WERI-Rb-1 (cell line): ENCODE results near the gene SMIM29.

Experiments
- DNase-seq: peaks from one replicate; pipeline ENCODE4 v3.0.0-alpha.2; 2020
- H3K27ac ChIP-seq: fragments of 250-450 bp; sonication (Bioruptor Pico); 2 replicates; pipeline ENCODE4 v1.5.1; 2020; ENCODE audit warnings: mild to moderate bottlenecking, moderate library complexity
- H3K27me3 ChIP-seq: fragments of 250-450 bp; sonication (Bioruptor Pico); 2 replicates; pipeline ENCODE4 v1.5.1; 2021; ENCODE audit warnings: mild to moderate bottlenecking, low read depth, moderate library complexity; ENCODE audit not compliant: insufficient read depth, severe bottlenecking
- H3K36me3 ChIP-seq: fragments of 250-450 bp; sonication (Bioruptor Pico); 2 replicates; pipeline ENCODE4 v1.5.1; 2020; ENCODE audit warnings: mild to moderate bottlenecking, moderate library complexity
- H3K4me3 ChIP-seq: 2 replicates; pipeline ENCODE4 v1.5.1; 2011; ENCODE audit warnings: low read depth, mild to moderate bottlenecking, control low read depth, low read length
- H3K9me3 ChIP-seq: fragments of 250-450 bp; sonication (Bioruptor Pico); 2 replicates; pipeline ENCODE4 v1.5.1; 2021; ENCODE audit warnings: mild to moderate bottlenecking, moderate library complexity; ENCODE audit not compliant: severe bottlenecking
- TF ChIP-seq, protein P1 (sequence below): IDR thresholded peaks from 2 replicates; pipeline ENCODE4 v1.5.1; 2011; ENCODE audit warnings: low read depth, mild to moderate bottlenecking, control low read depth, inconsistent platforms, low read length

SMIM29 gene

DNA sequence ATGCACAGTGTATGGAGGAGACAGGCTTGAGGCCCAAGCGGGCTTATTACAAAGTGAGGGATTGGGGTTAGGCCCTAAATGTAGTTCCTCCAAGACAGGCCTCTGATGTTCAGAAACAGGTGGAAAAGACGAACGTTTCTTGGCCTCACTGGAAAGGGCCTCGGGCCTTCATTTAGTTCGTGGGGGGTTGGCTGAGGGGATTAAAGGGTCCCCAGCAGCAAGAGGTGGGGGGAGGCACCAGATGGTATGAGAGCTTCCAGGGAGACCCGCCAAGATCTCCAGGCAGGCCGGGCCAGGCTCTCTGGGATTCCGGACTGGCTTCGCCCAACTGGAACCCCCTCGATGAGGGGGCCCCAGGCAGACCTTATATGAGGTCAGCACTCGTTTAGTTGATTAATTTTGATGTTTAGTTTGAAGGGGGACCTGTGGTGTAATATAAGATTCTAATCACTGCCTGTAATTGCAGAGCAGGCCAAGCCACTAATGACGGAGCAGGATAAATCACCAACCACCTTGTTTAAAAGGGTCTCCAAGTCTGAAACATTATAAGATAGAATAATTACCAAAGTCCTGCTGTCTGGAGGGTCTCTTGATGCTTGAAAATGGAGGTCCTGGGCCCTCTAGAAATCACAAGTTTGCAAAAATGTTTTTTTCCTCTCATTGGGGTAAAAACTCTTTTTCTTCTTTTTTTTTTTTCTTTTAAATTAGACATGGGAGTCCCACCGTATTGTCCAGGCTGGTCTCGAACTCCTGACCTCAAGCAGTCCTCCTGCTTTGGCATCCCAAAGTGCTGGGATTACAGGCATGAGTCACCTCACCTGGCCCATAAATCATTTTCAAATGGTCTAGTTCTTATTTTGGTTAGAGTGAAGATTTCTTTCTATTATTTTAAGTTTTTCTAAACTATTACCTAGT, 10.0 kb downstream of the SMIM29 start:
- H3K9me3 ChIP-seq = no peaks in the 10 kb centered on the region
- no peaks in the 10 kb centered on the region for H3K27me3 ChIP-seq
- H3K36me3 ChIP-seq = peaks cover 62% of the 10 kb centered on the region
- H3K4me3 ChIP-seq = peak overlapping the region; percentile 95
- TF ChIP-seq, protein P1, sequence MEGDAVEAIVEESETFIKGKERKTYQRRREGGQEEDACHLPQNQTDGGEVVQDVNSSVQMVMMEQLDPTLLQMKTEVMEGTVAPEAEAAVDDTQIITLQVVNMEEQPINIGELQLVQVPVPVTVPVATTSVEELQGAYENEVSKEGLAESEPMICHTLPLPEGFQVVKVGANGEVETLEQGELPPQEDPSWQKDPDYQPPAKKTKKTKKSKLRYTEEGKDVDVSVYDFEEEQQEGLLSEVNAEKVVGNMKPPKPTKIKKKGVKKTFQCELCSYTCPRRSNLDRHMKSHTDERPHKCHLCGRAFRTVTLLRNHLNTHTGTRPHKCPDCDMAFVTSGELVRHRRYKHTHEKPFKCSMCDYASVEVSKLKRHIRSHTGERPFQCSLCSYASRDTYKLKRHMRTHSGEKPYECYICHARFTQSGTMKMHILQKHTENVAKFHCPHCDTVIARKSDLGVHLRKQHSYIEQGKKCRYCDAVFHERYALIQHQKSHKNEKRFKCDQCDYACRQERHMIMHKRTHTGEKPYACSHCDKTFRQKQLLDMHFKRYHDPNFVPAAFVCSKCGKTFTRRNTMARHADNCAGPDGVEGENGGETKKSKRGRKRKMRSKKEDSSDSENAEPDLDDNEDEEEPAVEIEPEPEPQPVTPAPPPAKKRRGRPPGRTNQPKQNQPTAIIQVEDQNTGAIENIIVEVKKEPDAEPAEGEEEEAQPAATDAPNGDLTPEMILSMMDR = no peak
- peak; percentile 91 for DNase-seq
- H3K27ac ChIP-seq = peak overlapping the region; percentile 99

DNA sequence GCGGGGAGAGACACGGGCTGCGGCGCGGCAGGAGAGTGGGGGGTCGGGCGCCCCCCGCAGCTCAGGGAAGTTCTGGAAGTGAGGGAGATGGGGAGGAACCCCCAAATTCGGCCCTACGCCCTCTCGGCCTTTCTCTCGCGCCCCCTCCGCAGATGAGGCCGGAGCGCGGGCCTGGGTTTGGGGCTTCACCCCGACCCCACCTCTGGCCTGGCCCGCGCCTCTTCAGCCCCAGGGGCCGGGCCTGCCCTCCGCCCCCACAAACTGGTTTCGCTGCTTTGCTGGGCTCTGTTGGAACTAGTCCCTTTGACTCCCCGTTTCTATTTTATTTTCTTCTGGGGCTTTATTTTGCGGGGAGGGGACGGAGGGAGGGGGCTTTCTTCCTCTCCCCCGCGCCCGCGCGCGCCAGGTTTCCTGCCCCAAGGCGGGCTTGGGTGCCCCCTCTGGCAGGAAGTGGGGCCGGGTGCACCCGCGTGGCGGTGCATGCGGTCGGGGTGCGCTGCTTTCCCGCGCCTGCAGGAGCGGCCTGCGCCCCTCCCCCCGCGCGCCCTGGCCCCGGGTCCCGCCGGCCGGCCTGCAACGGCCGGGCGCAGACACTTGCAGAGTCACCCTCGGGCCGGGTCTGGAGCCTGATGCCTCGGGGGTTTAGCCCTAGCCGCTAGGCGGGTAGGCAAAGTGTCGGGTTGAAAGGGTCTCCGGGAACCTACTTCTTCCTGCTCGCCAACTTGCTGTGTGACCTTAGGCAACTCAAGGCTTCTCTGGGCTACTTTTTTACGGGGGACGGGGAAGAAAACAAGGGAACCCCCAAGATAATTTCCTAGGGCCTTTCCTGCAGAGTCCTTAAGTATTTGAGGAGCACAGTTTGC, 10.9 kb downstream of the SMIM29 start:
- DNase-seq = peak; percentile 90
- peaks cover 53% of the 10 kb centered on the region for H3K36me3 ChIP-seq

DNA sequence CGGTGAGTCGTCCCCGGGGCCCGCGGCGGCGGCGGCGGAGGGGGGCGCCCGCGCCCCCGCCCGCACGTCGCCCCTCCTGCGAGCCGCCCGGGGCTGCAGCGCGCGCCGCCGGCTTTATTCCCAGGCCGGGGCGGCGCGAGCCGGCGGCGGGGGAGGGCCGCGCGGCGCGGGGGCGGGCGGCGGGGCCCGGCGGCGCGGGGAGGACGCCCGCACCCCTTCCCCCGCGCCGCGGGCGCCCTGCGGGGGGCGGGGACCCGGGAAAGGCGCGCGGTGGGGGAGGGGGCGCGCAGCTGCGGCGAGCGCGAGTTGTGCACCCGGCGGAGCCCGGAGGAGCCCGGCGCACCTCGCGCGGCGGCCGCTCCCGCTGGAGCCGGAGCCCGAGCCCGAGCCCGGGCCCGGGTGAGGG, 11.5 kb downstream of the SMIM29 start:
- Histone ChIP-seq H3K9me3 (no peaks in the 10 kb centered on the region), H3K27ac (peak overlapping the region; percentile 99), H3K4me3 (peak overlapping the region; percentile 95), H3K36me3 (peaks cover 46% of the 10 kb centered on the region), H3K27me3 (no peaks in the 10 kb centered on the region)
- DNase-seq = peak; percentile 42
- TF ChIP-seq, protein P1 = no peak

More for the DNA sequence above, 10.9 kb downstream of the SMIM29 start:
- no peaks in the 10 kb centered on the region for H3K27me3 ChIP-seq
- H3K9me3 ChIP-seq = no peaks in the 10 kb centered on the region
- H3K27ac ChIP-seq = peak overlapping the region; percentile 99
- H3K4me3 ChIP-seq = peak overlapping the region; percentile 95
- TF ChIP-seq, protein P1 = peak; percentile 71

DNA sequence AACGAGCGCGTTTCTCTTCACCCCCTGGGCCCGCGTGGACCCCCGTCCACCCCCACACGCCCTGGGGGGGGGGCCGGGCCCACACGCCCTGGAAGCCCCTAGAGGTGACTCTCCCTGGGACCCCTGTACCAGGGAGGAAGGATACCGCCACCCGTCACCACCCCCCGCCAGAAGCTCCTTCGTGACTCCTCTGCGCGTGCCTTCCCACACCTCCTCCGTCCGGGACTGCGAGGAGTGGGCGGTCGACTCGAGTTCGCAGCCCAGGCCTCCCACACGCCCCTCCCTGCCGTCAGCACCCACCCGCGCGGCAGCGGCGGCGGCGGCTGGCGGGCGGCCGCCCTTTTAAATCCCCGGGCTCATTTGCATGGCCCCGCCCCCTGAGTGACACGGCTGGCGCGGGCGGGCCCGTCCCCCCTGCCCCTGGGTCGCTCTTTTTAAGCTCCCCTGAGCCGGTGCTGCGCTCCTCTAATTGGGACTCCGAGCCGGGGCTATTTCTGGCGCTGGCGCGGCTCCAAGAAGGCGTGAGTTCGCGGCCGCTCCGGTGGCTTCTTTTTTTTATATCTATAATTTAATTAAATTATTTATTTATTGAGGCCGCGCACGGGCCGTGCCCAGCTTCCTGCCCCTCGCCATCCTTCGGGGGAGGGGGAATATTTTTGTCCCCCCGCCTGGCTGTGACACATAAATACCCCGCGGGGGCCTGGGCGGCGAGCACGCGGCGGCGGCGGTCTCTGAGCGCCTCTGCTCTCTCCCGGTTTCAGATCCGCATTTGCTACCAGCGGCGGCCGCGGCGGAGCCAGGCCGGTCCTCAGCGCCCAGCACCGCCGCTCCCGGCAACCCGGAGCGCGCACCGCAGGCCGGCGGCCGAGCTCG, 12.1 kb downstream of the SMIM29 start, which contains the start of gene HMGA1:
Gene HMGA1, plus strand, starts transcription at position 431 of the 873 bp plus-strand sequence. CDS start 3,908 bp downstream, outside the sequence.
- DNase-seq = peak; percentile 98
- Histone ChIP-seq H3K27ac (peak within 1 kb of the TSS; percentile 99), H3K4me3 (peak within 1 kb of the TSS; percentile 95), H3K27me3 (no peaks in the 10 kb centered on the region), H3K36me3 (peaks cover 40% of the 10 kb centered on the region), H3K9me3 (no peaks in the 10 kb centered on the region)
- TF ChIP-seq, protein P1 = 0 out of 2 replicates have a peak, but pooled peaks have one; percentile 1

DNA sequence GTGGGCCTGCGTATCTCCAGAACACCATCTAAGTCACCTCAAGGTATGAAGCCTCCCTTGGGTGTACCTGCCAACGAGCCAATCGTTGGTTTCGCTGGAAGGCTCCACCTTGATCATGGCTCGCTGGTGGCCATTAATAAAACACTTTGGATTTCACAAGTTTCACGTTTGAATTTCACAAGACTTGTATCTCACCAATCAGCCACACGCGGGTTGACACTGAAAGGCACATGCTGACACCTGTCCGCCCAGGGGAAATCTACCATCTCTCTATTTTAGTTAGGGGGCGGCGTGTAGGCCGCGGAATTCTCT, 12.7 kb downstream of the SMIM29 start:
- no peaks in the 10 kb centered on the region for H3K27me3 ChIP-seq
- peak overlapping the region; percentile 98 for H3K27ac ChIP-seq
- H3K36me3 ChIP-seq = peaks cover 34% of the 10 kb centered on the region
- H3K9me3 ChIP-seq = no peaks in the 10 kb centered on the region
- DNase-seq = peak; percentile 34
- TF ChIP-seq, protein P1 = no peak
- peak overlapping the region; percentile 83 for H3K4me3 ChIP-seq
